Memory B cell (primary cell): ENCODE measurements around the gene RRM2.

Experiments used
- ATAC-seq: fragments of 150-1000 bp; cut with Tn5 transposase; 2 replicates; pipeline ENCODE4 v1.10.0; 2021; ENCODE audit warnings: low read depth, mild to moderate bottlenecking, moderate library complexity
- DNase-seq, 2 donors: peaks; one replicate each; pipeline ENCODE4 v3.0.0; 2022; ENCODE audit warnings: low spot score in 2 of 2
- H3K27ac Mint-ChIP-seq: one replicate; pipeline ENCODE4 v1.8.0; 2022; ENCODE audit warnings: mild to moderate bottlenecking, moderate library complexity, mixed read lengths
- H3K27me3 Mint-ChIP-seq: one replicate; pipeline ENCODE4 v1.8.0; 2022; ENCODE audit warnings: mixed read lengths
- H3K36me3 Mint-ChIP-seq: one replicate; pipeline ENCODE4 v1.8.0; 2022; ENCODE audit warnings: mild to moderate bottlenecking, mixed read lengths
- H3K4me1 Mint-ChIP-seq: one replicate; pipeline ENCODE4 v1.8.0; 2022; ENCODE audit warnings: mixed read lengths
- H3K4me3 Mint-ChIP-seq: one replicate; pipeline ENCODE4 v1.8.0; 2022; ENCODE audit warnings: mild to moderate bottlenecking, moderate library complexity, mixed read lengths
- H3K9me3 Mint-ChIP-seq: one replicate; pipeline ENCODE4 v1.8.0; 2022; ENCODE audit warnings: mixed read lengths

RRM2 gene

DNA sequence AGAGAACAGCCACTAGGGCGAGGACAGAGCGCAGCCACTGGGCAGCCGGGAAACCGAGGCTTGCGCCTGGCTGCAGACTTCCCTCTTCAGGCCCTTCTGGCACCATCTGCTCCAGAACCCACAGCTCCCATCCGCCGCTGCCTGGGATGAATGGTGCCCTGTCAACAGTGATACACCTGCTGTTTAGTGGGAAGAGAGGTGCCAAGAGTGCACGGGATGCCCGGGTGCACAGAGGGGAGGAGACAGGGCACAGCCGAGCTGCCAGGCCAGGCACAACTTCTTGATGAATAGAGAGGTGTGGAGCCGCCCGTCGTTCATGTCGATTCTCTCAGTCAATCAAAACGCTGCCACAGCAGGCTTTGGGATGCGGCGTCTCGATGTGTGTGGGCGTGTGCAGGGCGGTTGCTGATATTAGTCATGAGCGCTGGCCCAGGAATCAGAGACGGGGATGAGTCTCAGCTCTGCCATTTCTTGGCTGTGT, 39.5 kb downstream of the RRM2 start:
- Mint-ChIP-seq H3K9me3 (no peaks in the 10 kb centered on the region), H3K4me1 (peaks cover 13% of the 10 kb centered on the region), H3K27ac (no peak overlapping the region), H3K27me3 (no peaks in the 10 kb centered on the region), H3K4me3 (no peak overlapping the region), H3K36me3 (no peaks in the 10 kb centered on the region)
- ATAC-seq (no peak), DNase-seq (no peak)

DNA sequence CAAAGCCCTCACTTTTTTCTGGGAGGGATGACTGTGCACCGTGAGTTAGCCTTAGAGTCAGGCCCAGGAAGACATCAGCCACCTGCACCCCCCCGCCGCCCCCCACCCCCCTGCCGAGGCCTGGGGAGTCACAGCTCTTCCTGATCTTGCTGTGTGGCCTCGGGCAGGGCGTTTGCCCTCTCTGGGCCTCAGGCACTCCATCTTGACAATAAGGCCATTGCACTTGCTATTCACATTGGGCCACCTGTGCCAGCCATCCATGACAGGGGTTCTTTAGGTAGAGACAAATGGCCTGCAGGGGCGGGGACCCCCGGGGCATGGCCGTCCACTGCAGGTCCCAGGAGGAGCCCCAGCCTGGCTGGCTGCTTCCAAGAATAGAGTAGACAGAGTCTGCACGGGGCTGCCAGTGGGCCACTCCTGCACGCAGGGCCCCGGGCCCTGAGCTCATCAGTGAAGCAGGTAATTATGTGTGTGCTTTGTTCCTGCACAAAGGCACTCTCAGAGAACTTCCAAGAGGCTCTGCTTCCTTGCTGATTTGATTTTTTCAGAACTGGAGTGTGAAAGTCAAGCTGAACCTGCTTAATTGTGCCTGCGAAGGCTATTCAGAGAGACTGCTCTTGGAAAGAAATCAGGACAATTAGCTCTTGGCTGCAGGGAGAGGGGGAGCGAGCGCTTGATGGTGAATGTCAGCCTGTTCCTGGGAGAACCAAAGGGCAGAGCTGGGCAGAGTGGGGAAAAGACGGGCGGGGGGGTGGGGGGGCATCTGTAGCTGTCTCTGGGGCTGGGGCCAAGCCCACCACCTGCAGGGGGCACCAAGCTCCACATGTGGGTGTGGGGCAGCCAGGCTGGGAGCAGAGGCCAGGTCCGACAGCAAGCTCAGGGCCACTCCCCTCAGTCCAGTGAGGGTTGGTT, 40.3 kb downstream of the RRM2 start:
- Mint-ChIP-seq H3K27me3 (no peaks in the 10 kb centered on the region), H3K4me1 (peaks cover 13% of the 10 kb centered on the region), H3K27ac (no peak overlapping the region), H3K4me3 (no peak overlapping the region), H3K9me3 (no peaks in the 10 kb centered on the region), H3K36me3 (no peaks in the 10 kb centered on the region)
- no peak for ATAC-seq
- no peak for DNase-seq

DNA sequence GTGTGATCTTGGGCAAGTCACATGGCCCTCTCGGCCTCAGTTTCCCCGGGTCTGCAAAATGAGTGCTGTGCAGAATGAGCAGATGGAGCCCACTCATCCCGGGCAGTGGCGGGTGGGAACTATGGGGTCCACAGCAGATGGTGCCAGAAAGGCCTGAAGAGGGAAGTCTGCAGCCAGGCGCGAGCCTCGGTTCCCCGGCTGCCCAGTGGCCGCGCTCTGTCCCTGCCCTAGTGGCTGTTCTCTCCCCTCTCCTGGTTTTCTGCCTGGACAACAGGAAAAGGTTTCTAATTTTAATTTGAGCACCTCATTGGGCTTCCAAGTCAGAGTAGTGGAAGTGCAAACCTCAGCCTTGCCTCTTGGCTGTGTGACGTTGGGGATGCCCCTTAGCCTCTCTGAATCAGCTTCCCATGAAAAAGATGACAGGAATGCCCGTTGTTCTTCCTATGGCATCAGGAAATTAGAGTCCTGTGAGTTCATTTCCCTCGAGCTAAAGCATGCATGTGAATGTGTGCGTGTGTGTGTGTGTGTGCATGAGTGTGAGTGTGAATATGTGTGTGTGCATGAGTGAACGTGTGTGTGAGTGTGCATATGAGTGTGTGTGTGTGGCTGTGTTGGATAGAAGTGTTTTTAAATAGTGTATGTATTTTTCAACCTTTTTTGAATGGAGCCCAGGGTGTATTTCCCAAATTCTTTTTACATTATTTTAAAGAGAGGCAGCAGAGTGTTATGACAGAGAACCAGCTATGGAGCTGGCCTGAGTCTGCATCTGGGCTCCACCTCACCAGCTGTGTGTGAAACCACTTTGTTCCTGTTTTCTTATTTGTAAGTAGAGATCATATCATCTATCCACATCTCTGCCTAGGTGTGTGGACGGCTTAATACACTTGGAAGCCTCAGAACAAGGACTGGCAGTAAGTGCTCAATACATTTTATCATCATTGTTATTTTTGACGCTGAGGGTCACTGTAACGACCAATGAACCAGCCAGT, 41.3 kb downstream of the RRM2 start:
- H3K9me3 Mint-ChIP-seq: no peaks in the 10 kb centered on the region
- H3K36me3 Mint-ChIP-seq: no peaks in the 10 kb centered on the region
- peak overlapping the region; percentile 32 for H3K27ac Mint-ChIP-seq
- H3K4me3 Mint-ChIP-seq: no peak overlapping the region
- no peaks in the 10 kb centered on the region for H3K27me3 Mint-ChIP-seq
- H3K4me1 Mint-ChIP-seq: peaks cover 13% of the 10 kb centered on the region
- DNase-seq (peak in 1 of 2 donors; percentile 9), ATAC-seq (peak; percentile 97)

DNA sequence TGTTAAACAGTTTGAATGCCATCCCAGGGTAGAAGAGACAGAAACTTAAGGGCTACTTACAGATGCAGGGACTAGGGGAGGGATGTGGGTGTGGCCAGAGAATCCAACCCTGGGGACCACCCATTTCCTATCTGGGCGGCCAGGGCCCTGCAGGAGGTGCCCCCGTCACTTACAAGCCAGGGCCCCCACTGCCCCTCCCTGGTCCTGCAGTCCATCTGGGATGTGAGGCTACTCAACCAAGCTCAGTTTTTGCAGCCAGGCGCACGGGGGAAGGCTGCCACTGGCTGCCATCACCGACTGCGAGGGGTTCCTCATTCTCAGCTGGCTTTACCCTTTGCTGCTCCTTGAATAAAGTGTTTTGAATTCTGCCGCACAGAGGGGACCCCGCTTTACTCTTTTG, 42.1 kb downstream of the RRM2 start:
- ATAC-seq (no peak), DNase-seq (no peak)
- no peaks in the 10 kb centered on the region for H3K9me3 Mint-ChIP-seq
- H3K27ac Mint-ChIP-seq: no peak overlapping the region
- no peak overlapping the region for H3K4me3 Mint-ChIP-seq
- no peaks in the 10 kb centered on the region for H3K36me3 Mint-ChIP-seq
- H3K4me1 Mint-ChIP-seq: peaks cover 13% of the 10 kb centered on the region
- H3K27me3 Mint-ChIP-seq: no peaks in the 10 kb centered on the region

DNA sequence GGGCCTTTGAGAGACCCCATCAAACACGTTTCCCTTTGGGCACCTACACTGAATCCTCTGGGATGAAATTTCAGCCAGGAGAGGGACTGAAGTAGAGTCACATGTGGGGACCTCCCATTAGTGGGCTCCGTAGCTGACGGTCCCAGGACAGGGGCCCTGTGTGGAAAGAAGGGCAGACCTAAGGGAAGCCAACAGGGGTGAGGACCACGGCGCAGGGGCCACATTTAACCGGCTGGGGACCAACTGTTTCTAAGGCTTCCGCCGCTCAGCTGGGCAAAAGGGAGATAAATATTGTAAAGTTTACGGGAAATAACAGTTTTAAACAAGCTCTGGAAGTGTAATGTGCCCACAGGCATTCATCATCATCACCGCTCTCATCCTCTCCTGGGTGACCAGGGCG, 42.7 kb downstream of the RRM2 start:
- no peak overlapping the region for H3K4me3 Mint-ChIP-seq
- H3K4me1 Mint-ChIP-seq: peaks cover 13% of the 10 kb centered on the region
- H3K36me3 Mint-ChIP-seq: no peaks in the 10 kb centered on the region
- DNase-seq (no peak), ATAC-seq (no peak)
- no peaks in the 10 kb centered on the region for H3K27me3 Mint-ChIP-seq
- H3K27ac Mint-ChIP-seq: no peak overlapping the region
- H3K9me3 Mint-ChIP-seq: no peaks in the 10 kb centered on the region

DNA sequence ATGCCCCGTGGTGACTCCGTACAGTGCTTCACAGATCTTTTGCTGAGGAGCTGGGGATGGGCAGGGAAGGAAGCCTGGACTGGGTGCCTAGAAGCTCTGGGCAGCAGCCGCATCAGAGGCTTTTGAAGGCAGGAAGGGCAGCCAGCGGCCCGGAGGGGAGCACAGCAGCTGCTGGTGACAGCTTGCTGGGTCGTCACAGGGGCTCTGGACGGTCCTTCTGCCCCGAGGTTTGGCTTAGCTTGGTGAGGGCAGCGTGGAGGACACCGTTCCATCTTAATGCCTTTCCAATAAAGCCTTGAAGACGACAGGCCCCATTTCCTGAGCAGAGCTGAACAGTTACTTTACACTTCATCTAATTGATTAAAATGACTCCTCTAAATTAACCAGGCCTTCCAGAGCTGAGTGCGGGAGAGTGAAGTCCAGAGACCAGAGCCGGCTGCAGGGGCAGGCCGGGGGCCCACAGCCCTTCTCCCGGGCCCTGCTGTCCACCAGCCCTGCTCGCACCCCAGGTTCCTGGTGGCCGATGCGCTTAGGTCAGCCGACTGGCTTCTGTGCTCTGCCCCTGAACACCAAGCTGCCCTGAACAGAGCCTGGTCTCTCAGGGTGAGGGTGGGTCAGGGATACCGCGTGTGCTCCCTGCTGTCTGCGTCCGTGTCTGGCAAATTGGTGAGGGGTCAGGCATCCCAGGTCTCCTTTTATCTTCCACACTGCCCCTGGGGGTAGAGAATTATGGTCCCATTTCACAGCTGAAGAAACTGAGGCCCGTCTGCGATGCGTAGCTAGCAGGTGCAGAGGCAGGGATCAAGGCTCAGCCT, 43.5 kb downstream of the RRM2 start:
- no peaks in the 10 kb centered on the region for H3K27me3 Mint-ChIP-seq
- no peaks in the 10 kb centered on the region for H3K9me3 Mint-ChIP-seq
- H3K4me1 Mint-ChIP-seq: peaks cover 13% of the 10 kb centered on the region
- no peak overlapping the region for H3K4me3 Mint-ChIP-seq
- no peak overlapping the region for H3K27ac Mint-ChIP-seq
- no peak for DNase-seq
- ATAC-seq: no peak
- H3K36me3 Mint-ChIP-seq: no peaks in the 10 kb centered on the region

DNA sequence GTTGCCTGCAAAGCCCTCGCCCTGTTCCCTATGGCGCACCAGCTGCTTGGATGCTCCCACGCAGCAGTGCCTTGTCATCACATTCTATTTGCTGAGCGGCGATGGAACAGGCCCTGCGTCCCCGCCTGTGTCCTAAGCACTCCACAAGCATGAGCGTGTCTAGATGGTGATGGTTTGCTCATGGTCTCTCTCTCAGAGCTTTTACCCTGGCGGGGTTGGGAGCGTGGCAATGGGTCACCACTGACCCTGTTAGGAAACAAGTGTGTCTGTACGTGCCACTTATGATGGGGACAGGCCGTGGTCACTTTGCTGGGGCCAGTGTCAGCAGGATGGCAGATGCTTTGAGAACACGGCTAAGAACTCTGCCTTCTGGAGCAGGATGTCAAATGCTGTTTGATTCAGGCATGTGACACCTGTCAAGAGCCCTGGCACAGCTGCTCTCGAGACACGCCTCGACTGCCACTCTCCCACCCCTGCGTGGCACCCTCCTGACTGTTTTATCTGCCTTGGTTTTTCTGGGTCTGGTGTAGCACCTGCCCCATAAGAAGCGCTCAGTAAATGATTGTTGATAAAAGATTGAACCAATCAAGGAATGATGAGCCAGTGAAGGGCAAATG, 44.2 kb downstream of the RRM2 start:
- Mint-ChIP-seq H3K4me1 (peaks cover 11% of the 10 kb centered on the region), H3K9me3 (no peaks in the 10 kb centered on the region), H3K27ac (no peak overlapping the region), H3K36me3 (no peaks in the 10 kb centered on the region), H3K27me3 (no peaks in the 10 kb centered on the region), H3K4me3 (no peak overlapping the region)
- ATAC-seq (no peak), DNase-seq (no peak)

DNA sequence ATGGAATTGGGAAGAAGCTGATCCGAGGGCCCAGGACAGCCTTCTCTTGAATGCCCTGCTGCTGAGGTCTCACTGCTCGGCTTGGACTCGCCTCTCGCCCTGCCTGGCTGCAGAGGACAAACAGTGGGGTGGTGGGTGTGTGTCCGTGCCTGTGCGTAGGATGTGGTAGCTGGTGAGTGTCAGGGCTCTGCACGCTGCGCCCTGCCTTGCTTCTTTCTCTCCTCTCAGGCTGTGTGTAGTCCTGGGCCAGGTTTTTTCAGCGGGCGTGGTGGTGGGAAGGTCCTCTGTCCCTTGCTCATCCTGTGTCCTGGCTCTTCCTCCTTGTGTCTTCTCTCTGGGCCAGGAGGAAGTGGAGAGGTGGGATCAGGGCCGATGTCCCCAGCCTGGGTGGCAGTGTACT, 44.8 kb downstream of the RRM2 start:
- peaks cover 11% of the 10 kb centered on the region for H3K4me1 Mint-ChIP-seq
- ATAC-seq (no peak), DNase-seq (no peak)
- H3K9me3 Mint-ChIP-seq: no peaks in the 10 kb centered on the region
- H3K4me3 Mint-ChIP-seq: no peak overlapping the region
- H3K36me3 Mint-ChIP-seq: no peaks in the 10 kb centered on the region
- H3K27me3 Mint-ChIP-seq: no peaks in the 10 kb centered on the region
- no peak overlapping the region for H3K27ac Mint-ChIP-seq

DNA sequence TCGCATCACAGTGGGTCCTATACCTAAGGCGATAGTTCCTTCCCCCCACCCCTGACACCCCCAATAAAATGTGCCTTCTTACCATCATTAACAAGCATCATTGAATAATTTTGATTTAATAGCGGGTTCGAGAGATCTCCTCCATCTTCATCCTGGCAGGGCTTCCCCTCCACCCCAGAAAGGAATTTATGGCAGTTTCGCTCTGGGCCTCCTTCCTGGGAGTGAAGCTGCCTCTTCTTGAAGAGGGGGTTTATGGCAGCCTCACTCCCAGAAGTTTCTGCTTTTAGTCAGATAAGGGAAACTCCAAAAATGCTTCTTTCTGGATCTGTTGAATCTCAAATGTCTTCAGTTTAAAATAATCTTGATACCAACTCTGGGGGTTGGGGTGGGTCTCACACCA, 45.7 kb downstream of the RRM2 start:
- ATAC-seq (no peak), DNase-seq (no peak)
- no peaks in the 10 kb centered on the region for H3K9me3 Mint-ChIP-seq
- H3K4me3 Mint-ChIP-seq: no peak overlapping the region
- peaks cover 8% of the 10 kb centered on the region for H3K4me1 Mint-ChIP-seq
- no peaks in the 10 kb centered on the region for H3K27me3 Mint-ChIP-seq
- H3K27ac Mint-ChIP-seq: peak overlapping the region; percentile 1
- no peaks in the 10 kb centered on the region for H3K36me3 Mint-ChIP-seq

DNA sequence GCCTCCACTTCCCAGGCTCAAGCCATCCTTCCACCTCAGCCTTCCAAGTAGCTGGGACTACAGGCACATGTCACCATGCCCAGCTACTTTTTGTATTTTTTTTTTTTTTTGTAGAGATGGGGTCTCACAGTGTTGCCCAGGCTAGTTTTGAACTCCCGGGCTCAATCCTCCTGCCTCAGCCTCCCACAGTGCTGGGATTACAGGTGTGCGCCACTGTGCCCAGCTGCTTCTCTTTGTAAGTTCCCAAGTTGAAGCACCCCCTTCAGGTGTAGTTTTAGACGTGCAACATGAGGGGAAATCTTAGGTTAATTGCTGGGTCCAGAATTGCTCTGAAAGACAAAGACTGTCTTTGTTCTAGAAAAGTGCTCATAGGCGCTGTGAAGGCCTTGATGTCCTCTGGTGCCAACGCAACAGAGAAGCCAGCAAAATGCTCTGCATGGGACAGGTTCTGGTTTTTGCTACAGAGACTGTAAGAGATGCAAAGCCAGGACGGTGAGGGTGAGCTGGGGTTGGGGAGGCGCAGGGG, 46.6 kb downstream of the RRM2 start:
- Mint-ChIP-seq H3K9me3 (no peaks in the 10 kb centered on the region), H3K4me1 (peaks cover 3% of the 10 kb centered on the region), H3K4me3 (no peak overlapping the region), H3K27me3 (no peaks in the 10 kb centered on the region), H3K36me3 (no peaks in the 10 kb centered on the region), H3K27ac (peak overlapping the region; percentile 1)
- ATAC-seq (no peak), DNase-seq (no peak)

DNA sequence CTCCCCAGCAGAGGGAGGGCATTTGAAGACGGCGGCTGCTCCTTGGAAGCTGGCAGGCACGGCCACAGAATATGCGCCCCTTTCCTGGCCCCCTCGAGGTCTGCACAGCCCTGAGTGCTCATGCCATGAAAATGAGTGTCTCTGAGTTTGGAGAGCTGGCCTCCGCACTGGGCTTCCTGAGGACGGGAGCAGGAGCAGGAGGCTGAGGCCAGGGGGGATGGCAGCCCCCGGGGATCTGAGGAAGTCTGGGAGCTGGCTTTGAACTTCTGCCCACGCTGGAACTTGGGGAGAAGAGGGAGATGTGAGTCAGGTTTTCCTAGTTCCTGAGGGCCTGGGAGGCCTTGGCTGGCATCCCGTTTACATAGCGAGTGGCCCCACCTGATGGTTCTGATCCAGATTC, 47.0 kb downstream of the RRM2 start:
- Mint-ChIP-seq H3K4me1 (no peaks in the 10 kb centered on the region), H3K36me3 (no peaks in the 10 kb centered on the region), H3K9me3 (no peaks in the 10 kb centered on the region), H3K27ac (no peak overlapping the region), H3K27me3 (no peaks in the 10 kb centered on the region), H3K4me3 (no peak overlapping the region)
- no peak for DNase-seq
- ATAC-seq: no peak

DNA sequence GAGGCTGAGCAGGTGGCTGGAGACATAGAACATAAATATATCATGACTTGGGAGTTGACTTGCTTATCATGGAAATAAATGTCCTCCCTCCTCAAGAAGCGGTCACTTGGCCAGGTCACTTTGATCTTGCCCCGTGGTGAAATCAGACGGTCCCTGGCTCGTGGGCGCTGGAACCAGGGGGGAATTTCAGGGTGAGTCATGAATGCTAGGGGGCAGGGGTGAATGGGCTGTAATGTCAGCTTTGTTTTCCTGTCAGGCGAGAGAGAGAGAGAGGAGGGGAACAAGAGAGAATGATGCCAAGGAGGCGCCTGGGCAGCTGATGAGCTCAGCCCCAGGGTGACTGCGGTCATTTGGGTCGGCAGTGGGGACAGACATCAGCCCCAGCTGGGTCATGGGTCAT, 47.7 kb downstream of the RRM2 start:
- DNase-seq (no peak), ATAC-seq (no peak)
- Mint-ChIP-seq H3K27me3 (no peaks in the 10 kb centered on the region), H3K4me3 (no peak overlapping the region), H3K36me3 (no peaks in the 10 kb centered on the region), H3K4me1 (no peaks in the 10 kb centered on the region), H3K27ac (no peak overlapping the region), H3K9me3 (no peaks in the 10 kb centered on the region)
